GM10266 (cell line): ENCODE measurements around the gene EVI5.
A peak's percentile ranks its signal among the peaks of the same experiment; 100 is the strongest.

Experiments used
- DNase-seq: peaks from one replicate; pipeline ENCODE4 v3.0.0; 2012; ENCODE audit errors: extremely low spot score
- TF ChIP-seq, protein P1 (sequence below): IDR thresholded peaks from 2 replicates; pipeline ENCODE4 v1.5.1; 2012; ENCODE audit warnings: mild to moderate bottlenecking, low read depth; ENCODE audit not compliant: control insufficient read depth, insufficient read depth; ENCODE audit errors: missing control alignments

EVI5 gene

DNA sequence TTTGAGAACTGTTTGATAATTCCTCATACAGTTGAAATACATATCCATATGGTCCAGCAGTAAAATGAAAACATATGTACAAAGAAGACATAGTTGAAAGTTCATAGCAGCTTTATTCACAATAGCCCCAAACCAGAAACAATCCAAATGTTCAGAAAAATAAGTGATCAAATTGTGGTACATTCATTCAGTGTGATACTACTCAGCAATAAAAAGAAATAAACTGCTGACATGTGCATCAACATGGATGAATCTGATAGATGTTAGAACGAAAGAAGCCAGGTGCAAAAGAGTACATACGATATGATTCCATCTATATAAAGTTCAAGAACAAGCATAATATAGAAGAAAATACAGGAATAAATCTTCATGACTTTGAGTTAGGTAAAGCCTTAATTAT is 77.2 kb downstream of the EVI5 start:
- TF ChIP-seq, protein P1, sequence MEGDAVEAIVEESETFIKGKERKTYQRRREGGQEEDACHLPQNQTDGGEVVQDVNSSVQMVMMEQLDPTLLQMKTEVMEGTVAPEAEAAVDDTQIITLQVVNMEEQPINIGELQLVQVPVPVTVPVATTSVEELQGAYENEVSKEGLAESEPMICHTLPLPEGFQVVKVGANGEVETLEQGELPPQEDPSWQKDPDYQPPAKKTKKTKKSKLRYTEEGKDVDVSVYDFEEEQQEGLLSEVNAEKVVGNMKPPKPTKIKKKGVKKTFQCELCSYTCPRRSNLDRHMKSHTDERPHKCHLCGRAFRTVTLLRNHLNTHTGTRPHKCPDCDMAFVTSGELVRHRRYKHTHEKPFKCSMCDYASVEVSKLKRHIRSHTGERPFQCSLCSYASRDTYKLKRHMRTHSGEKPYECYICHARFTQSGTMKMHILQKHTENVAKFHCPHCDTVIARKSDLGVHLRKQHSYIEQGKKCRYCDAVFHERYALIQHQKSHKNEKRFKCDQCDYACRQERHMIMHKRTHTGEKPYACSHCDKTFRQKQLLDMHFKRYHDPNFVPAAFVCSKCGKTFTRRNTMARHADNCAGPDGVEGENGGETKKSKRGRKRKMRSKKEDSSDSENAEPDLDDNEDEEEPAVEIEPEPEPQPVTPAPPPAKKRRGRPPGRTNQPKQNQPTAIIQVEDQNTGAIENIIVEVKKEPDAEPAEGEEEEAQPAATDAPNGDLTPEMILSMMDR, result no peak
- DNase-seq, result no peak

DNA sequence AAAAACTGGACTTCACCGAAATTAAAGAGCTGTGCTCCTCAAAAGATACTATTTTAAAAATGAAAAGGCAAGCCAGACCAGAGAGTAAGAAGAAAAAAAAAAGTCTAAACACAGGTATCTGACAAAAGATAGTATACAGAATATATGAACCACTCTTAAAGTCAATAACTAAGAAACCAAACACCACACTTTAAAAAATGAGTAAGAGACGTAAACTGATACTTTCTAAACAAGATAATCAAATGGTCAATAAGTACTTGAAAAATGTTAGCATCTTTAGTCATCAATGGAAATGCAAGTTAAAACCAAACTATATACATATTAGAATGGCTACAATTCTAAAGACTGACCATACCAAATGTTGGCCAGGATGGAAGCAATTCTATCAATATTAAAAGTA is 77.6 kb downstream of the EVI5 start:
- no peak for DNase-seq
- TF ChIP-seq, protein P1, result no peak

- TF ChIP-seq, protein P1, result no peak
- DNase-seq, result no peak
Measured at GRCh38 chr1:92705446-92705845, 79.5 kb downstream of the EVI5 start.

GRCh38 chr1:92701147-92701546 is 83.8 kb downstream of the EVI5 start:
- TF ChIP-seq, protein P1, result no peak

GRCh38 chr1:92698932-92699331 is 86.0 kb downstream of the EVI5 start:
- TF ChIP-seq, protein P1, result no peak
- DNase-seq, result no peak

More at GRCh38 chr1:92701147-92701546, 83.8 kb downstream of the EVI5 start:
- DNase-seq, result no peak

- TF ChIP-seq, protein P1, result no peak
- no peak for DNase-seq
Measured at GRCh38 chr1:92695104-92695503, 89.8 kb downstream of the EVI5 start.

GRCh38 chr1:92691925-92692324 is 93.0 kb downstream of the EVI5 start:
- peak; percentile 10 for DNase-seq
- TF ChIP-seq, protein P1, result no peak
